ENCODE measurements around the gene TRMT11. TPM values are rescaled to one million over a fixed set of nuclear protein-coding genes. Genes with fewer than 3 reads are reported as not detected.

The TRMT11 gene
- total and polyA plus RNA-seq, 2 of the 8 experiments (the other 6 are each of a cell fraction or from before 2014, with no cell fraction given), result 19.7 to 32.4 TPM

DNA sequence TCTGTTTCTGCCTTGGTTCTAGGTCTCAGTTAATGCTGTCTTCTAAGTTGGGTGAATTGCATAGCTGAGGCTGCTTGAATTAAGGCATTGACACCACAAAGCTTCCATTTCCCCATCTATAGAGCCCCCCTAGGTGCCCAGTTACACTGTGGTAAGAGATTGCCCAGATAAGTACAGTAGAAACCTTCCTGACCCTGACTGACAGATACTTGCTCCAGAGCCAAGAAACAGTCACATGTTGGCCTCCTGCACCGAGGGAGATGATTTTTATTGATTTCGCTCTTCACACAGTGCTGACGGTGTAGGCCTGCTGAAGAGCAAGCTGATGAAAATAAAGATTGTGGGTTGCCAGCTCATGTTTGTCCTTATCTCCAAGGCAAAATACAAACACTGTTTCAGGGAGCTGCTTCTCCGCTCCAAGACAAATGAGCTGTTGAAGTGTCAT is 67.9 kb downstream of the TRMT11 start (continued):
- TF ChIP-seq PHF8 (conservative IDR thresholded peaks at IDR 0.05; ENCODE audit: low read depth, low read length), result no peak
